Immature natural killer cell (primary cell): ENCODE data around the gene CLASP2. TPM values are rescaled to one million over a fixed set of nuclear protein-coding genes. Genes with fewer than 3 reads are reported as not detected.
"Not testable (repeated sequence)": the region's sequence is repeated elsewhere in the genome, so short reads cannot be mapped to it uniquely, and the experiment has no call there.

Experiments used
- DNase-seq, 3 donors: peaks; one replicate each; pipeline ENCODE4 v3.0.0; 2022; ENCODE audit warnings: mixed read lengths in 1 of 3
- H3K27ac Mint-ChIP-seq, 6 donors: one replicate each; pipeline ENCODE4 v1.8.0; 2020; ENCODE audit warnings: mixed read lengths in 6 of 6, mild to moderate bottlenecking in 5 of 6, inconsistent platforms in 4 of 6, moderate library complexity in 3 of 6
- H3K27me3 Mint-ChIP-seq, 3 donors: one replicate each; pipeline ENCODE4 v1.8.0; 2020 to 2021; ENCODE audit warnings: low read depth in 3 of 3, mild to moderate bottlenecking in 3 of 3, mixed read lengths in 3 of 3, moderate library complexity in 3 of 3, inconsistent platforms in 1 of 3
- H3K36me3 Mint-ChIP-seq, 3 donors: one replicate each; pipeline ENCODE4 v1.8.0; 2020; ENCODE audit warnings: mixed read lengths in 3 of 3, inconsistent platforms in 2 of 3, mild to moderate bottlenecking in 2 of 3
- H3K4me1 Mint-ChIP-seq, 2 donors: one replicate each; pipeline ENCODE4 v1.8.0; 2020; ENCODE audit warnings: inconsistent platforms in 2 of 2, mild to moderate bottlenecking in 2 of 2, mixed read lengths in 2 of 2, moderate library complexity in 1 of 2
- H3K4me3 Mint-ChIP-seq, 5 donors: one replicate each; pipeline ENCODE4 v1.8.0; 2020; ENCODE audit warnings: mild to moderate bottlenecking in 5 of 5, mixed read lengths in 5 of 5, inconsistent platforms in 3 of 5, moderate library complexity in 3 of 5
- H3K9me3 Mint-ChIP-seq, 6 donors: one replicate each; pipeline ENCODE4 v1.8.0; 2020; ENCODE audit warnings: mild to moderate bottlenecking in 6 of 6, mixed read lengths in 6 of 6, inconsistent platforms in 4 of 6, moderate library complexity in 3 of 6
- polyA plus RNA-seq, 3 donors: library from polyadenylated mRNA; unstranded; fragments of 300-500 nt; fragmentation: Illumina TruSeq; gene quantifications; one replicate each; pipeline ENCODE4 v1.2.3, GENCODE V29; 2021

CLASP2 gene
- polyA plus RNA-seq, 3 donors from 2014 or later, result 8.7 to 16.1 (median 11.2) TPM

DNA sequence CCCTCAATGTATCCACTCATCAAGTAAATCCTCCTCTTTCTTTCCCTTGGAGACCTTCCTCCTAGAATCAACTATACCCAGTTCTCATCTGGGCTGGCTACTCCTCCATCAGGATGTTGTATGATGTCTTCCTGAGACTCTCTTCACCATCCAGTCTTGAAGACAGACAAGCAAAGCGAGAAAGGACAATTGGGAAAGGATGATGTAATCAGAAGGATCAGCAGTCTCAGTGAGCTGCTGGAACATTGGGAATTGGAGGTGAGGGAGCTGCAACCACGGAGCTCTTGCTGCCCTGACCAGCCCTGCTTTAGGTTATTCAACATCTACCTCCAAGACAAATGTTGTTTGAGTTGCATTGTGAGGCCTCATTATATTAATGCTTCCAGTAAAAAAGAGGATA lies 229.8 kb downstream of the CLASP2 start:
- Mint-ChIP-seq H3K4me3 (no peak overlapping the region), H3K4me1 (no peaks in the 10 kb centered on the region), H3K9me3 (peaks cover 0 to 2% (median 0%) of the 10 kb centered on the region in 6 donors), H3K36me3 (peaks cover 4 to 27% (median 9%) of the 10 kb centered on the region in 3 donors), H3K27ac (no peak overlapping the region), H3K27me3 (peaks cover 0 to 3% (median 0%) of the 10 kb centered on the region in 3 donors)
- DNase-seq, result no peak

DNA sequence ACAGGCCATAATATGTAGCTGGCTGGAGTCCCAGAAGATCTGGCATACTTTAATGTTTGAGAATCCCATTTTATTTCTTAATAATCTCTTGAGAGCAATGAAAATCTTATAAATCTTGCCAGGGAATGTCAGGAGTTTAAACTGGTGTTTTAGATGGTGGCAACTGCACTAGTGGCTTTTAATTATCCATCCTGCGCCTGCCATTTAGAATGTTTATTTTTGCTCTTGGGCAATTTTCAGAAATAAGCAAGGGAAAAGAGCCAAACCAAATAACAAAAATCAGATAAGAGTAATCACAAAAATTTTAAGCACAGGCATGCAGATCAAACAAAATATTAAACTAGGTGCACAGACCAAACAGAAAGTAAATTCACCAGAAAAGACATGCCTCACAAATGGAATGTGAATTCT lies 235.9 kb downstream of the CLASP2 start:
- DNase-seq, result no peak
- Mint-ChIP-seq H3K27me3 (peaks cover 0 to 3% (median 0%) of the 10 kb centered on the region in 3 donors), H3K4me3 (no peak overlapping the region), H3K36me3 (peaks cover 3 to 19% (median 4%) of the 10 kb centered on the region in 3 donors), H3K4me1 (no peaks in the 10 kb centered on the region), H3K27ac (no peak overlapping the region), H3K9me3 (no peaks in the 10 kb centered on the region)

DNA sequence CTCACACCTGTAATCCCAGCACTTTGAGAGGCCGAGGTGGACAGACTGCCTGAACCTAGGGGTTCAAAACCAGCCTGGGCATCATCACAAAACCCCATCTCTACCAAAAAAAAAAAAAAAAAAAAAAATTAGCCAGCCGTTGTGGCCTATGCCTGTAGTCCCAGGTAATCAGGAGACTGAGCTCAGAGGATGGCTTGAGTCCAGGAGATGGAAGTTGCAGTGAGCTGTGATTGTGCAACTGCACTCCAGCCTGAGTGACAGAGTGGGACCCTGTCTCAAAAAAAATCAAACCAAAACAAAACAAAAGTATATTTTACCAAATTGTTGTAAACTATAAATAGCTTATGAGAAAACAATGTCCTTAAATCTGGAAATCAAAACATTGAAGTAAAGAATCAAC lies 243.2 kb downstream of the CLASP2 start:
- H3K9me3 Mint-ChIP-seq, result no peaks in the 10 kb centered on the region
- peaks cover 0 to 16% (median 0%) of the 10 kb centered on the region in 3 donors for H3K36me3 Mint-ChIP-seq
- no peak overlapping the region for H3K4me3 Mint-ChIP-seq
- H3K4me1 Mint-ChIP-seq, result no peaks in the 10 kb centered on the region
- peaks cover 0 to 1% (median 0%) of the 10 kb centered on the region in 3 donors for H3K27me3 Mint-ChIP-seq
- DNase-seq, result no peak
- no peak overlapping the region for H3K27ac Mint-ChIP-seq

DNA sequence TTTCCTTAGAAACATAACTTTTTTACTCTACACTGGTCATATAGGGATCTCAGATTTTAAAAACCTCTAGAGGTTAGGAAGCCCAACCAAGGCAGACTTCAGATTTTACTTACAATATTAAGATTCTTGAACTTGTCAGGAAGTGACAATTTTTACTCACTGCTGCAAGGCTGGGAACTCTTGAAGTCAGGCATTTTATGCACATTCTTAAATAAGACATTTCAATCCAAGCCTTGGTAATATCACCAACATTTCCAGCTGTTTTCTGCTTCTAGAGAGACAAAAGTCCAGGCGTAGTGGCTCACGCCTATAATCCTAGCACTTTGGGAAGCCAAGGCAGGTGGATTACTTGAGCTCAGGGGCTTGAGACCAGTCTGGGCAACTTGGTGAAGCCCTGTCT lies 244.2 kb downstream of the CLASP2 start:
- no peaks in the 10 kb centered on the region for H3K9me3 Mint-ChIP-seq
- peaks cover 0 to 1% (median 0%) of the 10 kb centered on the region in 3 donors for H3K27me3 Mint-ChIP-seq
- no peaks in the 10 kb centered on the region for H3K4me1 Mint-ChIP-seq
- no peak overlapping the region for H3K4me3 Mint-ChIP-seq
- no peak overlapping the region for H3K27ac Mint-ChIP-seq
- peaks cover 0 to 14% (median 0%) of the 10 kb centered on the region in 3 donors for H3K36me3 Mint-ChIP-seq
- no peak for DNase-seq

DNA sequence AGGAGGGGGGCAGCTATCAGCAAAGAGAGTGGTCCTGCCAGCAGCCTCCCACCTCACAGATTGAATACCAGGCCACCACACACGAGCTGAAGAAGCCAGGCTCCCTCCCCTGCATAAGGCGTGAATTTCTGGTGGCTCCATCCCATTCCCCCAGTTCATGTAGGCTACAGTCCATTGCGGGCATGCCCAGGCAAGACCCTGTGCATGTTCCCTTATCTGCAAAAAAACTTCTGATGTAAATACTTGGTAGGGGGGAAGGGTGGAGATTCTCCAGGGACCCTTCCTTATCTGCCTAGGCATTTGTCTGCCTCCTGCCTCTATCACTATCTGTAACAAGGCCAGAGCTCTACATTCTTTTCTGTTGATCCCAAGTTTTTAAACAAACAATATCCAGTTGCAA lies 250.3 kb downstream of the CLASP2 start:
- peaks cover 0 to 9% (median 5%) of the 10 kb centered on the region in 6 donors for H3K9me3 Mint-ChIP-seq
- no peak overlapping the region for H3K27ac Mint-ChIP-seq
- DNase-seq, result no peak
- H3K4me3 Mint-ChIP-seq, result no peak overlapping the region
- H3K27me3 Mint-ChIP-seq, result peaks cover 0 to 10% (median 3%) of the 10 kb centered on the region in 3 donors
- H3K4me1 Mint-ChIP-seq, result no peaks in the 10 kb centered on the region
- H3K36me3 Mint-ChIP-seq, result peaks cover 21 to 44% (median 24%) of the 10 kb centered on the region in 3 donors

DNA sequence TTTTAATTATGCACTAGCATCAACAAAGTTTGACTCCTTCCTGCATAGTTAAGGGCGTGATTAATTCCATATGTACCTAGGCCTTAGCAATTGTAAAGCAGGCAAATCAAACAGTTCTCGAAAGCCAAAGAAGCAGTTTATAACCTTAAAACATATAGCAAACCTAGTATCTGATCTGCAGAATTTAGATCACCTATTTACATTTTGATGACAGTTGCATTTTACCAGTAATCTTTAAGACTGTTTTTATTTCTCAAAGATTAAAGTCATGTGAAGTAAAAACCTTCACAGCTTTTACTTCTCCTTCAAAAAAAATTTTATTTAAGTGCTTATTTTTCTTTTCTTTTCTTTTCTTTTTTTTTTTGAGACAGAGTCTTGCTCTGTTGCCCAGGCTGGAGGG lies 257.0 kb downstream of the CLASP2 start:
- H3K27ac Mint-ChIP-seq, result no peak overlapping the region
- peaks cover 21 to 54% (median 30%) of the 10 kb centered on the region in 6 donors for H3K9me3 Mint-ChIP-seq
- no peak overlapping the region for H3K4me3 Mint-ChIP-seq
- peaks cover 42 to 50% (median 47%) of the 10 kb centered on the region in 3 donors for H3K36me3 Mint-ChIP-seq
- no peaks in the 10 kb centered on the region for H3K4me1 Mint-ChIP-seq
- no peak for DNase-seq
- H3K27me3 Mint-ChIP-seq, result peaks cover 0 to 13% (median 1%) of the 10 kb centered on the region in 3 donors

DNA sequence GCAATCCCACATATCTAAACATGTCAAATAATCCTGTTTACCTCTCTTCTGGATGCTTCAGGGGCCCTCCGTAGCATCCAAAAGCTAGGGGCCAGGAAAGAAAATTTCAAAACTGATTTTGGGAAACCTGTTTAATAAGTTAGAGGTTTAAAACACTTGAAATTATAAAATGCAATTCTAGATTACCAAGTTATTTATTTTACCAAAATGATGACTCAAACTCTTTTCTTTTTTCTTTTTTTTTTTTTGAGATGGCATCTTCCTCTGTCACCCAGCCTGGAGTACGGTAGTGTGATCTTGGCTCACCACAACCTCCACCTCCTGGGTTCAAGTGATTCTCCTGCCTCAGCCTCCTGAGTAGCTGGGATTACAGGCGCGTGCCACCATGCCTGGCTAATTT lies 258.5 kb downstream of the CLASP2 start:
- not testable (repeated sequence) for DNase-seq, H3K4me3 Mint-ChIP-seq, H3K4me1 Mint-ChIP-seq, H3K27ac Mint-ChIP-seq
- H3K27me3 Mint-ChIP-seq, result peaks cover 0 to 13% (median 4%) of the 10 kb centered on the region in 3 donors
- H3K9me3 Mint-ChIP-seq, result peaks cover 21 to 61% (median 30%) of the 10 kb centered on the region in 6 donors
- H3K36me3 Mint-ChIP-seq, result peaks cover 39 to 52% (median 46%) of the 10 kb centered on the region in 3 donors

DNA sequence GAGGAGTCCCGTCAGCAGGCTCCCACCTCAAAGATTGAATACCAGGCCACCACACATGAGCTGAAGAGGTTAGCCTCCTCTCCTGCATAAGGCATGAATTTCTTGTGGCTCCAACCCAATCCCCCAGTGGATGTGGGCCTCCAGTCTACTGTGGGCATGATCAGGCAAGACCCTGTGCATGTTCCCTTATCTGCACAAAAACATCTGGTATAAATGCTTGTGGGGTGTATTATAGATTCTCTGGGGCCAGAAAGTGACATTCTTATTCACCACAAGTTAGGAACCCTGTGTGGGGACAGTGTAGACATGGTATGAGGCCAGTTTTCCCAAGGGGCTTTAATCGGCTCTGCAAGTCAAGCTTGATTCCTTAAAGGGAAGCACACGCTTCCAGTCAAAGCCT lies 259.6 kb downstream of the CLASP2 start:
- Mint-ChIP-seq H3K36me3 (peaks cover 41 to 56% (median 44%) of the 10 kb centered on the region in 3 donors), H3K4me1 (peaks cover 6% of the 10 kb centered on the region in 2 donors), H3K9me3 (peaks cover 21 to 66% (median 31%) of the 10 kb centered on the region in 6 donors), H3K27me3 (peaks cover 0 to 9% (median 8%) of the 10 kb centered on the region in 3 donors), H3K4me3 (no peak overlapping the region), H3K27ac (no peak overlapping the region)
- no peak for DNase-seq

DNA sequence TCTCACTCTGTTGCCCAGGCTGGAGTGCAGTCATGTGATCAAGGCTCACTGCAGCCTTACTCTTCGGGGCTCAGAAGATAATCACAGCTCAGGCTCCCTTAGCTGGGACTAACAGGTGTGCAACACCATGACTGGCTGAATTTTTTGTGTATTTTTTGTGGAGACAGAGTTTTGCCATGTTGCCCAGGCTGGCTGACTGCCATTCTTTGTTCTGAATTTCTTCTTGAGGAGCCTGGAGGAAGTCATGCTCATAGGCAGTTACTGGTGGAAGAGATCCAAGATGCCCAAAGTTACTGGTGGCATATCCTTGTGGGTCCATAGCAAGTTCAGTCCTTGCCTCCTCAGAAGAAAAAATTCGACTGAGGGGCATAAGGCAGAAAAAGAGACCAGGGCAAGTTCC lies 261.3 kb downstream of the CLASP2 start:
- Mint-ChIP-seq H3K36me3 (peaks cover 29 to 46% (median 30%) of the 10 kb centered on the region in 3 donors), H3K4me3 (no peak overlapping the region), H3K27me3 (peaks cover 2 to 10% (median 4%) of the 10 kb centered on the region in 3 donors), H3K4me1 (peaks cover 6% of the 10 kb centered on the region in 2 donors), H3K9me3 (peaks cover 13 to 53% (median 29%) of the 10 kb centered on the region in 6 donors), H3K27ac (no peak overlapping the region)
- no peak for DNase-seq

DNA sequence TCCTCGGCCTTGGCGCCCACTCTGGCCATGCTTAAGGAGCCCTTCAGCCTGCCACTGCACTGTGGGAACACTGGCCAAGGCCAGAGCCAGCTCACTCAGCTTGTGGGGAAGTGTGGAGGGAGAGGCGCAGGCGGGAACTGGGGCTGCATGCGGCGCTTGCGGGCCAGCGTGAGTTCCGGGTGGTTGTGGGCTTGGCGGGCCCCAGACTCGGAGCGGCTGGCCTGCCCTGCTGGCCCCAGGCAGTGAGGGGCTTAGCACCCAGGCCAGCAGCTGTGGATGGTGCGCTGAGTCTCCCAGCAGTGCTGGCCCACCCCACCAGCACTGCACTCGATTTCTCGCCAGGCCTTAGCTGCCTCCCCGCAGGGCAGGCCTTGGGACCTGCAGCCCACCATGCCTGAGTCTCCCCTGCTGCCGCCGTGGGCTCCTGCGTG lies 264.7 kb downstream of the CLASP2 start:
- peaks cover 0 to 31% (median 8%) of the 10 kb centered on the region in 6 donors for H3K9me3 Mint-ChIP-seq
- peaks cover 12 to 33% (median 13%) of the 10 kb centered on the region in 3 donors for H3K36me3 Mint-ChIP-seq
- peaks cover 2 to 10% (median 6%) of the 10 kb centered on the region in 3 donors for H3K27me3 Mint-ChIP-seq
- H3K4me3 Mint-ChIP-seq, result no peak overlapping the region
- no peak for DNase-seq
- peaks cover 6 to 7% of the 10 kb centered on the region in 2 donors for H3K4me1 Mint-ChIP-seq
- H3K27ac Mint-ChIP-seq, result no peak overlapping the region

DNA sequence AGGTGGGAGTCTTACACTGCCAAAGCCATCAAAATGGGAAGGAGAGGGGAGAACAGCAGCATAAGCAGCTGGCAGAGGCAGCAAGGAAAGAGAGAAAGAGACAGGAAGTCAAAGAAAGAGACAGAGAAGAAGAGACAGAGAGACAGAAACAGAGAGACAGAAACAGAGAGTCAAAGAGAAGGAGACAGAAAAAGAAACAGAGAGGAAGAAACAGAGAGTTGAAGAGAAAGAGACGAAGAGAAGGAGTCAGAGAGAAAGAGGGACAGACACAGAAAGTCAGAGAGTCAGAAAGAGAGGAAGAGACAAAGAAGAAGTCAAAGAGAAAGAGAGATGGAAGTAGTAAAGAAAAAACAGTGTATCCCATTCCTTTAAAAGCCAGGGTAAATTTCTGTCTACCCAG lies 266.1 kb downstream of the CLASP2 start:
- not testable (repeated sequence) for DNase-seq, H3K27me3 Mint-ChIP-seq, H3K27ac Mint-ChIP-seq, H3K4me3 Mint-ChIP-seq
- Mint-ChIP-seq H3K9me3 (peaks cover 0 to 23% (median 4%) of the 10 kb centered on the region in 6 donors), H3K36me3 (peaks cover 6 to 26% (median 6%) of the 10 kb centered on the region in 3 donors), H3K4me1 (peaks cover 12 to 16% of the 10 kb centered on the region in 2 donors)

DNA sequence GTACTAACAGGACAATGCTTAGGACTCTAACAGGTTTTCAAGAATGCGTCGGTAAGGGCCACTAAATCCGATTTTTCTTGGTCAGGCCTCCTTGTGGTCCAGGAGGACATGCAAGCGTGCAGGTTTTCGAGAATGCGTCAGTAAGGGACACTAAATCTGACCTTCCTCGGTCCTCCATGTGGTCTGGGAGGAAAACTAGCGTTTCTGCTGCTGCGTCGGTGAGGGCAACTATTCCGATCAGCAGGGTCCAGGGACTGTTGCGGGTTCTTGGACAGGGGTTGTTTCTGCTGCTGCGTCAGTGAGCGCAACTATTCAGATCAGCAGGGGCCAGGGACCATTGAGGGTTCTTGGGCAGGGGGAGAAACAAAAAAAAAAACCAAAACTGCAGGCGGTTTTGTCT lies 270.1 kb downstream of the CLASP2 start:
- no peak overlapping the region for H3K27ac Mint-ChIP-seq
- peaks cover 0 to 5% (median 0%) of the 10 kb centered on the region in 3 donors for H3K36me3 Mint-ChIP-seq
- DNase-seq, result no peak
- peaks cover 0 to 2% (median 0%) of the 10 kb centered on the region in 6 donors for H3K9me3 Mint-ChIP-seq
- H3K4me3 Mint-ChIP-seq, result peak overlapping the region in 1 of 5 donors; percentile 3
- peaks cover 15 to 17% of the 10 kb centered on the region in 2 donors for H3K4me1 Mint-ChIP-seq
- peaks cover 1 to 5% (median 2%) of the 10 kb centered on the region in 3 donors for H3K27me3 Mint-ChIP-seq

DNA sequence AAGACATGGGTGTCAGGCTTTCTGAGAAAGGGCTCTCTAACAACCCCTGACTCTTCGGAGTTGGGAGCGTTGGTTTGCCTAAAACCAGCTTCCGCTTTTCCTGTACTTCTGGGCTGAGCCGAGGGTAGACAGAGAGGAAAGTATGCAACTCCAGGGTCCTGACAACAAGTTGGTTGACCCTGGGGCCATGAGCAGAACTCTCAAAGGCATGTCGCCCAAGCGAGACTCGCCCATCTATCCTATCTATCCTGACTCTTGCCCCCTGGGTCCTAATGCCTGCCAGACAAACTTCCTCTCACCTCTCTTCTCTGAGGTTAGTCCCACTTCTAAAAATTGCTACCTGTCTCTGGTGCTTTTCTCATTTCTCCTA lies 270.8 kb downstream of the CLASP2 start:
- not testable (repeated sequence) for DNase-seq, H3K27ac Mint-ChIP-seq, H3K36me3 Mint-ChIP-seq

More for the DNA sequence above, 270.8 kb downstream of the CLASP2 start:
- H3K4me1 Mint-ChIP-seq, result peaks cover 15 to 17% of the 10 kb centered on the region in 2 donors
- peak overlapping the region; percentile 73 to 90 (median 81) for H3K4me3 Mint-ChIP-seq
- H3K9me3 Mint-ChIP-seq, H3K27me3 Mint-ChIP-seq: not testable (repeated sequence)
